ENCODE results near the gene FGF23.

FGF23 gene

DNA sequence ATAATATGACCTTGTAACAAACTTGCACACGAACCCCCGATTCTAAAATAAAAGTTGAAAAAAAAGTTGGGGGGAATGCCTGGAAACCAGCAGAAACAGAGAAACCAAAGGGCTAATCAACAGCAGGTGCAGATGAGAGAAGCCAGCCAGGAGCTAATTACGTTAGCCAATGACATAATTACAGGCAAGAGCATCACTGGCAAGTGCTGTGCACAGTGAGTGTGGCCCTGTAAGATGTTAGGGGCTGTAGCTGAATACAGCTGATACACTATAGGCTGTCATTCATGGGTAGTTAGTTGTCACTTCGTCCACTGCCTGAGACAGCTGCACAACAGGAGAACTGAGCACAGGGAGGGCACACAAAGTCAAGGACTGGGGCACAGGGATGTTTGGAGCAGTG is 7.3 kb upstream of the FGF23 start:
- Histone ChIP-seq H3K9ac (no peak overlapping the region), H3K27me3 (ENCODE audit: insufficient read depth, low read depth) (no peaks in the 10 kb centered on the region), H3K36me3 (ENCODE audit: insufficient read depth) (no peaks in the 10 kb centered on the region), H3K4me1 (ENCODE audit: low read depth, poor library complexity, severe bottlenecking) (no peaks in the 10 kb centered on the region), H2AFZ (ENCODE audit: low read depth) (no peak overlapping the region), H3K79me2 (ENCODE audit: insufficient read depth, low read depth) (no peaks in the 10 kb centered on the region), H3K4me2 (no peak overlapping the region), H3K4me3 (IDR thresholded peaks at IDR 0.05; ENCODE audit: insufficient read depth, low read depth, low read length) (no peak overlapping the region), H4K20me1 (ENCODE audit: insufficient read depth) (no peaks in the 10 kb centered on the region), H3K27ac (no peak overlapping the region)
- TF ChIP-seq, protein P1, sequence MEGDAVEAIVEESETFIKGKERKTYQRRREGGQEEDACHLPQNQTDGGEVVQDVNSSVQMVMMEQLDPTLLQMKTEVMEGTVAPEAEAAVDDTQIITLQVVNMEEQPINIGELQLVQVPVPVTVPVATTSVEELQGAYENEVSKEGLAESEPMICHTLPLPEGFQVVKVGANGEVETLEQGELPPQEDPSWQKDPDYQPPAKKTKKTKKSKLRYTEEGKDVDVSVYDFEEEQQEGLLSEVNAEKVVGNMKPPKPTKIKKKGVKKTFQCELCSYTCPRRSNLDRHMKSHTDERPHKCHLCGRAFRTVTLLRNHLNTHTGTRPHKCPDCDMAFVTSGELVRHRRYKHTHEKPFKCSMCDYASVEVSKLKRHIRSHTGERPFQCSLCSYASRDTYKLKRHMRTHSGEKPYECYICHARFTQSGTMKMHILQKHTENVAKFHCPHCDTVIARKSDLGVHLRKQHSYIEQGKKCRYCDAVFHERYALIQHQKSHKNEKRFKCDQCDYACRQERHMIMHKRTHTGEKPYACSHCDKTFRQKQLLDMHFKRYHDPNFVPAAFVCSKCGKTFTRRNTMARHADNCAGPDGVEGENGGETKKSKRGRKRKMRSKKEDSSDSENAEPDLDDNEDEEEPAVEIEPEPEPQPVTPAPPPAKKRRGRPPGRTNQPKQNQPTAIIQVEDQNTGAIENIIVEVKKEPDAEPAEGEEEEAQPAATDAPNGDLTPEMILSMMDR (conservative IDR thresholded peaks at IDR 0.05; ENCODE audit: low read depth, low read length): no peak

DNA sequence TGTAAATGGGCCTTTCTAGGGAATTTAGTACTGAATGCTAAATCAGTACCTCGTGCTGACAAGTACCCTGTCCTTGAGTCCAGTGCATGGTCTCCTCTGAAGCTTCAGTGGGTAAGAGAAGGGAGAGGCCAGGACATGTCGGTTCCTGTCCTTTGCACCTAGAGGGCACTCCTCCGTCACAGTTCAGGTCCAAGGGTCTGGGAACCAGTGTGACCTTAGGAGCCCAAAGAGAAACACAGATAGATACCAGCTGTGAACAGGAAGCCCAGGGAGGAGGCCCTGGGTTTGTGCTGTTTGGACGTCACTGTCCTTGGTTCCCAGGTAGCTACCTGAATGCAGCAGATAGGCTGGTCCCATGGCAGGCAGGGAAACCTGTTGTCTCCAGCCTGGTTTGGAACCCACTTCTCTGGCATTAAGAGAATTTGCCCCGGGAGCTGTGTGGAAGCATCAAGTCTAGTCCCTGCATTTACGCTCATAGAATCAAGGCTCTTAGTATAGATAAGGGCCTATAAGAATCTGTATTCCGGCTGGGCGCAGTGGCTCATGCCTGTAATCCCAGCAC is 3.9 kb upstream of the FGF23 start:
- Histone ChIP-seq H2AFZ (ENCODE audit: low read depth) (no peak overlapping the region), H3K4me2 (no peak overlapping the region), H3K4me1 (ENCODE audit: low read depth, poor library complexity, severe bottlenecking) (no peaks in the 10 kb centered on the region), H3K79me2 (ENCODE audit: insufficient read depth, low read depth) (no peaks in the 10 kb centered on the region), H4K20me1 (ENCODE audit: insufficient read depth) (no peaks in the 10 kb centered on the region), H3K9ac (no peak overlapping the region), H3K27me3 (ENCODE audit: insufficient read depth, low read depth) (no peaks in the 10 kb centered on the region), H3K36me3 (ENCODE audit: insufficient read depth) (no peaks in the 10 kb centered on the region), H3K27ac (no peak overlapping the region), H3K4me3 (IDR thresholded peaks at IDR 0.05; ENCODE audit: insufficient read depth, low read depth, low read length) (no peak overlapping the region)
- TF ChIP-seq, protein P1 (conservative IDR thresholded peaks at IDR 0.05; ENCODE audit: low read depth, low read length): no peak

DNA sequence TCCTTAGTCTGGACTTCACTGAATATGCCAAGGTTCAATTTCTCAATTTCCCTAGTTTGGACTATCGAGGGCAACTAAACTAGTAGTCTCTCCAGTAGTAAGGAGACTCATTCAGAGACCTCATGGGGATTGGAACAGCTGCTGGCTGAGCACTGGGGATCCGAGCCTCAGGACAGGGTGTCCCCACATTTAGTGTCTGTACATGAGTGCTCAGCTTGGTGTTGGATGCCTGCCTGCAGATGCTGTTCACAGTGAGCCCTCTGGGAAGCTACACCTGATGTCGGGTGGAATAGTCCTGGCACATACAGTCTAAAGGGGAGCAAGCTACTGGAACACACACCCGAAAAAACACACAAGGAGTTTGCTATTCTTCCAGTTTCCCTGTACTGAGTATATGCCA is 820 bp upstream of the FGF23 start:
- Histone ChIP-seq H2AFZ (ENCODE audit: low read depth) (no peak overlapping the region), H3K4me1 (ENCODE audit: low read depth, poor library complexity, severe bottlenecking) (no peaks in the 10 kb centered on the region), H3K79me2 (ENCODE audit: insufficient read depth, low read depth) (no peaks in the 10 kb centered on the region)

DNA sequence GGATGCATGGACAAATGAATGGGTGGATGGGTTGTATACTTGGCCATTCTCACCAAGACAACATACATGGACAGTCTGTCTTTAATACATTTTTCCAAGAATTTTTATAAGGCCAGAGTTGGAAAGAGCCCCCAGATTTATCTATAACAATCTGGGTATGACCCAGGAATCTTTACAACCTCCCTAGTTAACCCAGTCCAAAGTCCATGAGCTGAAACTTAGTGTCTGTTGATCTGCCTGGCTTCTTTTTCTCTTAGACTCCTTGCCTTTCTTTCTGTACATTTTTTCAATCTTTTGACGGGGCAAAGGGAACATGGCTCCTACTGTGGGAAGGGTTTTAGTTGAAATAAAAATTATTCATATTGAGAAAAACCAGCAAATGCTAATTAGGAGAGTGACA is 740 bp downstream of the FGF23 start:
- no peaks in the 10 kb centered on the region for H3K27me3 ChIP-seq (ENCODE audit: insufficient read depth, low read depth)
- TF ChIP-seq, protein P1 (conservative IDR thresholded peaks at IDR 0.05; ENCODE audit: low read depth, low read length): no peak
- H3K4me1 ChIP-seq (ENCODE audit: low read depth, poor library complexity, severe bottlenecking): no peaks in the 10 kb centered on the region
- H2AFZ ChIP-seq (ENCODE audit: low read depth): no peak overlapping the region
- no peak overlapping the region for H3K27ac ChIP-seq
- no peak overlapping the region for H3K9ac ChIP-seq
- no peak overlapping the region for H3K4me3 ChIP-seq (IDR thresholded peaks at IDR 0.05; ENCODE audit: insufficient read depth, low read depth, low read length)
- H3K4me2 ChIP-seq: no peak overlapping the region
- no peaks in the 10 kb centered on the region for H3K79me2 ChIP-seq (ENCODE audit: insufficient read depth, low read depth)
- H3K36me3 ChIP-seq (ENCODE audit: insufficient read depth): no peaks in the 10 kb centered on the region
- H4K20me1 ChIP-seq (ENCODE audit: insufficient read depth): no peaks in the 10 kb centered on the region

More for the DNA sequence above, 820 bp upstream of the FGF23 start:
- Histone ChIP-seq H3K27ac (no peak overlapping the region), H4K20me1 (ENCODE audit: insufficient read depth) (no peaks in the 10 kb centered on the region), H3K9ac (no peak overlapping the region), H3K4me3 (IDR thresholded peaks at IDR 0.05; ENCODE audit: insufficient read depth, low read depth, low read length) (no peak overlapping the region), H3K27me3 (ENCODE audit: insufficient read depth, low read depth) (no peaks in the 10 kb centered on the region), H3K36me3 (ENCODE audit: insufficient read depth) (no peaks in the 10 kb centered on the region), H3K4me2 (no peak overlapping the region)
- TF ChIP-seq, protein P1 (conservative IDR thresholded peaks at IDR 0.05; ENCODE audit: low read depth, low read length): no peak

Data from KMS-11 (cell line).